Muscle of leg (tissue), 11 donors: ENCODE results near the gene PAM16. TPM values are rescaled to one million over a fixed set of nuclear protein-coding genes. Genes with fewer than 3 reads are reported as not detected.

Experiments
- DNase-seq: peaks from one replicate; pipeline ENCODE4 v3.0.0; 2013
- H3K27ac ChIP-seq: one replicate; pipeline ENCODE4 v1.5.1; 2013; ENCODE audit warnings: mild to moderate bottlenecking, low read length, control low read depth
- H3K27me3 ChIP-seq: one replicate; pipeline ENCODE4 v1.6.1; 2013; ENCODE audit warnings: low read length; ENCODE audit not compliant: control insufficient read depth, insufficient read depth
- H3K36me3 ChIP-seq: one replicate; pipeline ENCODE4 v1.6.1; 2013; ENCODE audit warnings: low read length; ENCODE audit not compliant: control insufficient read depth, insufficient read depth
- H3K4me1 ChIP-seq: one replicate; pipeline ENCODE4 v1.6.1; 2013; ENCODE audit warnings: low read length; ENCODE audit not compliant: control insufficient read depth, insufficient read depth
- H3K4me3 ChIP-seq: one replicate; pipeline ENCODE4 v1.5.1; 2013; ENCODE audit warnings: low read length, control low read depth
- H3K9me3 ChIP-seq: replicated peaks from 2 replicates; pipeline ENCODE4 v1.6.1; 2013; ENCODE audit warnings: low read depth, low read length; ENCODE audit not compliant: control insufficient read depth
- WGBS: methylation state at CpG from one replicate; pipeline ENCODE4 v1.1.5; 2013; ENCODE audit warnings: missing lambda C conversion rate; ENCODE audit not compliant: insufficient coverage; 5-methylcytosine and 5-hydroxymethylcytosine counted together
- polyA plus RNA-seq, 8 donors: library from polyadenylated mRNA; unstranded; fragments of 120-200 nt; gene quantifications; one replicate each; pipeline versions ENCODE4 v1.2.1 to v1.2.3, GENCODE V29; 2013; ENCODE audit warnings: inconsistent platforms in 1 of 8, low replicate concordance in 1 of 8; ENCODE audit not compliant: insufficient read length in 8 of 8, insufficient read depth in 1 of 8
- total RNA-seq: library from RNA; stranded (reverse); fragments of 120-200 nt; gene quantifications from one replicate; pipeline ENCODE4 v1.2.4, GENCODE V29; 2013

Gene PAM16
- total and polyA plus RNA-seq, 9 donors, result 22.1 to 34.0 (median 27.8) TPM

GRCh38 chr16:4313563-4314531 is 37.3 kb downstream of the PAM16 start:
- WGBS, result 21% methylated on average over 20 of the region's 43 CpGs
- Histone ChIP-seq H3K27me3 (peaks cover 18% of the 10 kb centered on the region), H3K4me1 (peaks cover 35% of the 10 kb centered on the region), H3K4me3 (no peak overlapping the region), H3K27ac (no peak overlapping the region), H3K36me3 (no peaks in the 10 kb centered on the region), H3K9me3 (no peaks in the 10 kb centered on the region)
- no peak for DNase-seq

DNA sequence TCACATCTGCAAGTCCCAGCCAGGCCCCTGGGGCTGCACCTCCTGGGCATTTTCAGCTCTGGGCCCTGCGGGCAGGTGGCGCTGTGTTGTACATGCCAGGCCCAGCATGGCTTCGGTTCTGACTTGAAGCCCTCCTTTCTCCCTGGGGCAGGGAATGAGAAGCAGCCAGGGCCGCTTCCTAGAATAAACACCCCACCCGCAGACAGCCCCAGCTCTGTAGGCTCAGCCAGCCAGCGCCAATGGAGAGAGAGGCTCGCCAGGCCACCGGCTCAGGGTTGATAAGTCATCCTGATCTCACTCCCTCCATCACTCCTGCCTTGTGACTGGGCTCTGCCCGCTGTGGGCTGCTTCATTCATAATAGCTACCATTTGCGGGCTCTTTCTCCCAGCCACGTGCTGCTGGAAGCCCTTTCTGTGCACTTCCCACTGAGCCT is 41.3 kb downstream of the PAM16 start:
- DNase-seq, result no peak
- Histone ChIP-seq H3K4me1 (peaks cover 26% of the 10 kb centered on the region), H3K27me3 (peaks cover 14% of the 10 kb centered on the region), H3K27ac (no peak overlapping the region), H3K9me3 (no peaks in the 10 kb centered on the region), H3K4me3 (no peak overlapping the region), H3K36me3 (no peaks in the 10 kb centered on the region)
- WGBS, result 41% methylated on average over 9 of the region's 11 CpGs

DNA sequence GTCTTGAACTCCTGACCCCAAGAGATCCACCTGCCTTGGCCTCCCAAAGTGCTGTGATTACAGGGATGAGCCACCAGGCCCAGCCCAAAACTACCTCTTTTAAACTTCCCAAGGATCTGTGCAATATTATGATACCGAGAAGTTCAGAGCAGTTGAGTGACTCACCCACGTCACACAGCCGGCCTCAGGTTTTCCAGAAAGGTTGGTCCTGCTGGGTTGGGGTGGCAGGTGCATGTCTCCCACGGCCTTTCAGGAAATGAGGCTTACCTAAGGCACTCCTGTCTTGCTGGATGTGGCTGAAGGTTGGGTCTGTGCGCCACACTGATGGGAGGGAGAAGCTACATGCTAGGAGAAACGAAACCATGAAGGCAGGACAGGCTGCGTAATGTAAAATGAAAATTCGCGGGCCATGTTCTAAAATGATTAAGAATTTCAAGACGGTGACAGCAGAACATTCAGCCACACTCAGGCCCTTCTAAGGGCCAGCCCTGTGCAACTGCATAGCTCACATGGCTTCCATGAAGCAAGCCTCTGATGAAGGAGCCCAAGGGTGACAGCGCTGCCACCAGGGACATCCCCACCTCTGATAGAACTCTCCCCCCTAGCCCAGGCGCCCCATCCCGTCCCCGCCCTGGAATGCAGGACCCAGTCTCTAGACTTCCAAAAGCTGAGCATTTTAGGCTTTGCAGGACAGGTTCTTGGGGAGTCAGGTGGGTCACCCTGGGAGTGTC is 41.9 kb downstream of the PAM16 start:
- H3K27ac ChIP-seq, result no peak overlapping the region
- peaks cover 26% of the 10 kb centered on the region for H3K4me1 ChIP-seq
- H3K27me3 ChIP-seq, result peaks cover 8% of the 10 kb centered on the region
- 86% methylated on average over 6 of the region's 14 CpGs for WGBS
- no peaks in the 10 kb centered on the region for H3K36me3 ChIP-seq
- no peak for DNase-seq
- no peaks in the 10 kb centered on the region for H3K9me3 ChIP-seq
- no peak overlapping the region for H3K4me3 ChIP-seq

- 5% methylated on average over 54 of the region's 68 CpGs for WGBS
- no peaks in the 10 kb centered on the region for H3K36me3 ChIP-seq
- H3K27ac ChIP-seq, result peak overlapping the region; percentile 91
- peak; percentile 95 for DNase-seq
- H3K27me3 ChIP-seq, result no peaks in the 10 kb centered on the region
- peaks cover 30% of the 10 kb centered on the region for H3K4me1 ChIP-seq
- peak overlapping the region; percentile 65 for H3K4me3 ChIP-seq
- no peaks in the 10 kb centered on the region for H3K9me3 ChIP-seq
These were observed 43.7 kb downstream of the PAM16 start for GRCh38 chr16:4307215-4308037.

GRCh38 chr16:4306470-4307214 is 44.5 kb downstream of the PAM16 start:
- H3K4me3 ChIP-seq, result peak overlapping the region; percentile 65
- H3K4me1 ChIP-seq, result peaks cover 30% of the 10 kb centered on the region
- H3K27me3 ChIP-seq, result no peaks in the 10 kb centered on the region
- no peak for DNase-seq
- no peaks in the 10 kb centered on the region for H3K36me3 ChIP-seq
- H3K27ac ChIP-seq, result peak overlapping the region; percentile 91
- 36% methylated on average over 13 of the region's 16 CpGs for WGBS
- H3K9me3 ChIP-seq, result no peaks in the 10 kb centered on the region

DNA sequence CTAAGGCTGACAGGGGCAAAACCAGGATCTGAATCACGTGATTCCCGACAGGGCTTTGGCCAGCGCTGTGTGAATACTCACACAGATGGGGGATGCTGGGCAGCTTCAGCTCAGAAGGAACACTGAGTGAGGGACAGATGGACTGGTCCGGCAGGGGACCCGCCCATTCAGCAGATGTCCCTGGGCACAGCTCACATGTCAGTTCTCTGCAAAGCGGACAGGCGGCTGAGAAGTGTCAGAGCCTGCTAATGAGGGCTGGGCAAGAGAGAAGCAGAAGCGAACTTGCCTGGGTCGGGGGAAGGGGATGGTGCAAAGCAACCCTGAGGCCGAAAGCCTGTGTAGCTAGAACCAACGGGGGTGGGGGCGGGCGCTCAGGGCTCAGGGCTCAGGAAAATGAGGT is 47.1 kb downstream of the PAM16 start:
- H3K27ac ChIP-seq, result peak overlapping the region; percentile 45
- H3K36me3 ChIP-seq, result peaks cover 3% of the 10 kb centered on the region
- DNase-seq, result peak; percentile 73
- H3K9me3 ChIP-seq, result no peaks in the 10 kb centered on the region
- 56% methylated on average over 13 of the region's 13 CpGs for WGBS
- peaks cover 38% of the 10 kb centered on the region for H3K4me1 ChIP-seq
- H3K4me3 ChIP-seq, result no peak overlapping the region
- no peaks in the 10 kb centered on the region for H3K27me3 ChIP-seq

- DNase-seq, result no peak
- 95% methylated on average over 4 of the region's 6 CpGs for WGBS
- H3K4me3 ChIP-seq, result no peak overlapping the region
- H3K36me3 ChIP-seq, result peaks cover 3% of the 10 kb centered on the region
- H3K9me3 ChIP-seq, result no peaks in the 10 kb centered on the region
- no peak overlapping the region for H3K27ac ChIP-seq
- H3K4me1 ChIP-seq, result peaks cover 47% of the 10 kb centered on the region
- H3K27me3 ChIP-seq, result no peaks in the 10 kb centered on the region
These were observed 49.2 kb downstream of the PAM16 start for GRCh38 chr16:4301968-4302367.

DNA sequence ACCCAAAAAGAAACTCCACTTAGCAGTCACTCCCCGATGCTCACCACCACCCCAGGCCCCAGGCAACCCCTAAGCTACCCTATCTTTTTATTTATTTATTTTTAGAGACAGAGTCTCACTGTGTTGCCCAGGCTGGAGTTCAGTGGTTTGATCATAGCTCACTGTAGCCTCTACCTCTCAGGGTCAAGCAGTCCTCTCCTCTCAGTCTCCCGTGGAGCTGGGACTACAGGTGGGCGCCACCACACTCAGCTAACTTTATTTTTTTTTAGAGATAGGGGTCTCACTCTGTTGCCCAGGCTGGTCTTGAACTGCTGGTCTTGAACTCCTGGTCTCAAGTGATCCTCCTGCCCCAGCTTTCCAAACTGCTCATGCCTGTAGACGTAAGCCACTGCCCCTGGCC is 49.9 kb downstream of the PAM16 start:
- WGBS, result no CpG with 5 or more reads among the region's 4 CpGs
- H3K27ac ChIP-seq, result no peak overlapping the region
- H3K4me3 ChIP-seq, result no peak overlapping the region
- peaks cover 3% of the 10 kb centered on the region for H3K36me3 ChIP-seq
- DNase-seq, result no peak
- peaks cover 41% of the 10 kb centered on the region for H3K4me1 ChIP-seq
- no peaks in the 10 kb centered on the region for H3K9me3 ChIP-seq
- H3K27me3 ChIP-seq, result no peaks in the 10 kb centered on the region

- WGBS, result 12% methylated on average over 11 of the region's 15 CpGs
- Histone ChIP-seq H3K36me3 (peaks cover 3% of the 10 kb centered on the region), H3K27me3 (no peaks in the 10 kb centered on the region), H3K4me3 (no peak overlapping the region), H3K27ac (peak overlapping the region; percentile 81), H3K9me3 (no peaks in the 10 kb centered on the region), H3K4me1 (peaks cover 47% of the 10 kb centered on the region)
- peak; percentile 80 for DNase-seq
These were observed 52.2 kb downstream of the PAM16 start for GRCh38 chr16:4298761-4299522.
